Measurements from ENCODE around the gene RPS5.

DNA sequence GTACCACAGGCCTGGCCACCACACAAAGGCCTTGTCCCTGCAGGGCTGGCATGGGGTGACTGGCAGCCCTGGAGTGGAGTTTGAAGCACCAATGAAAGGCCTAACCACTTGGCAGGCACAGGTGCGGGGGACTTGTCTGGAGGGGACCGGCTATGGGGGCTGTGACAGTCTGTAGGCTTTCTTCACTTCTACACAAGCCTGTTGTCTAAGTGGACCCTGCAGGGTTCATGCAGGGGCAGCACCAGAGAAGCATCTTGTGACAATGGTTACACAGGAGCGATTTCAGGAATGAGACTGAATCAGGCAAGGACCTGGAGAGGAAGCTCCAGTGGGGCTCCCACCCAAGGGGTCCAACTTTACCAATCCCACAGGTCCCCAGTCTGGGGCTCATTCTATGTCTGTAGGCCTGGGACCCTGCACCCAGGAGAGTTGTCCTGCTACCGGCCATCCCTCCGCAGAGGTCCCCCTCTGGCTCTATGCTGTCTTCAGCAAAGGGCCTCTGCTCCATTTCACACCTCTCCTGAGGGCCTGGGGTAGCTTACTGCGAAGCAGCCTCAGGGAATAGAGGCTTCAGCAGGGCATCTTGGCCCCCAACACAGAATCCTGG, 4.0 kb upstream of the RPS5 start:
- TF ChIP-seq POLR2A (IDR thresholded peaks at IDR 0.05; ENCODE audit: low read depth, low read length), result no peak
- TF ChIP-seq TAF1 (IDR thresholded peaks at IDR 0.05; ENCODE audit: borderline replicate concordance, low read depth, low read length), result no peak
- TF ChIP-seq POLR2AphosphoS5 (IDR thresholded peaks at IDR 0.05; ENCODE audit: low read depth, low read length), result no peak

Data from GM12892 (cell line).